CD4-positive, alpha-beta T cell (primary cell): ENCODE data around the gene ARHGAP10. TPM values are rescaled to one million over a fixed set of nuclear protein-coding genes. Genes with fewer than 3 reads are reported as not detected.

ENCODE experiments used
- ATAC-seq: fragments of 200-7000 bp; cut with Tn5 transposase; one replicate; pipeline ENCODE4 v1.10.0; 2022; ENCODE audit warnings: mild to moderate bottlenecking; ENCODE audit not compliant: poor library complexity
- CTCF ChIA-PET: fragments of 350-600 bp; sonication (Branson Sonifier 250); formaldehyde crosslinking; loops from one replicate; lab custom pipeline; 2021; ENCODE audit warnings: antibody characterized with exemption, inconsistent platforms; lab: Charles Lee
- POLR2A ChIA-PET: fragments of 350-600 bp; sonication (Branson Sonifier 250); formaldehyde crosslinking; loops from one replicate; lab custom pipeline; 2021; ENCODE audit warnings: antibody characterized with exemption, inconsistent platforms; lab: Charles Lee
- DNase-seq, 14 experiments: peaks; one replicate each; pipeline ENCODE4 v3.0.0-alpha.2; 2013 to 2020; ENCODE audit warnings: mixed read lengths in 2 of 14
- H3K27ac ChIP-seq, 2 donors: one replicate each; pipeline versions ENCODE4 v1.5.1 to v1.7.0; 2013; ENCODE audit warnings: low read length in 2 of 2, low read depth in 1 of 2, mild to moderate bottlenecking in 1 of 2
- H3K27me3 ChIP-seq, 2 experiments: 1 replicate in 1 of 2; 2 replicates in 1 of 2; pipeline versions ENCODE4 v1.6.1 to v1.7.0; 2013; ENCODE audit warnings: low read length in 2 of 2, control low read depth in 1 of 2, mild to moderate bottlenecking in 1 of 2, moderate library complexity in 1 of 2; ENCODE audit not compliant: insufficient read depth in 2 of 2, control insufficient read depth in 1 of 2
- H3K36me3 ChIP-seq: one replicate; pipeline ENCODE4 v1.6.1; 2013; ENCODE audit warnings: low read length, control low read depth; ENCODE audit not compliant: insufficient read depth
- H3K4me1 ChIP-seq: one replicate; pipeline ENCODE4 v1.6.1; 2013; ENCODE audit warnings: low read length, control low read depth; ENCODE audit not compliant: insufficient read depth
- H3K4me3 ChIP-seq: one replicate; pipeline ENCODE4 v1.5.1; 2013; ENCODE audit warnings: mild to moderate bottlenecking, low read length, moderate library complexity
- H3K9me3 ChIP-seq, 2 experiments: 1 replicate in 1 of 2; 2 replicates in 1 of 2; pipeline versions ENCODE4 v1.6.1 to v1.7.0; 2013; ENCODE audit warnings: low read length in 2 of 2, mild to moderate bottlenecking in 2 of 2, control low read depth in 1 of 2, moderate library complexity in 1 of 2; ENCODE audit not compliant: control insufficient read depth in 1 of 2, insufficient read depth in 1 of 2
- H3K27ac Mint-ChIP-seq: one replicate; pipeline ENCODE4 v1.8.0; 2020; ENCODE audit warnings: mixed read lengths
- H3K27me3 Mint-ChIP-seq: one replicate; pipeline ENCODE4 v1.8.0; 2021; ENCODE audit warnings: mixed read lengths
- H3K36me3 Mint-ChIP-seq: one replicate; pipeline ENCODE4 v1.8.0; 2021; ENCODE audit warnings: low read depth, mixed read lengths
- H3K4me1 Mint-ChIP-seq: one replicate; pipeline ENCODE4 v1.8.0; 2021; ENCODE audit warnings: low read depth, mixed read lengths
- H3K4me3 Mint-ChIP-seq: one replicate; pipeline ENCODE4 v1.8.0; 2020; ENCODE audit warnings: mild to moderate bottlenecking, mixed read lengths
- H3K9me3 Mint-ChIP-seq: one replicate; pipeline ENCODE4 v1.8.0; 2020; ENCODE audit warnings: mixed read lengths
- intact Hi-C, 2 experiments: fragments of 100-400 bp; cut with DNase I in 1 of 2; cut with micrococcal nuclease in 1 of 2; formaldehyde crosslinking; loops; one replicate each; pipeline versions ENCODE4 v1.15.1 to v1.9.0; 2023 to 2025; cut with DNase I, micrococcal nuclease
- total RNA-seq, 174 experiments: library from RNA in 2 of 174; stranded (reverse) in 2 of 174; gene quantifications; one replicate each; pipeline ENCODE4 v1.2.3 and lab custom pipeline; 2021 to 2026
- TF ChIP-seq, protein P1 (sequence below): fragments of 200-600 bp; IDR thresholded peaks from one replicate; pipeline ENCODE4 v1.8.0; 2022; ENCODE audit warnings: antibody characterized with exemption, mild to moderate bottlenecking

ARHGAP10 gene
- total RNA-seq, 2 experiments from 2014 or later = 5.6 to 5.7 TPM

DNA sequence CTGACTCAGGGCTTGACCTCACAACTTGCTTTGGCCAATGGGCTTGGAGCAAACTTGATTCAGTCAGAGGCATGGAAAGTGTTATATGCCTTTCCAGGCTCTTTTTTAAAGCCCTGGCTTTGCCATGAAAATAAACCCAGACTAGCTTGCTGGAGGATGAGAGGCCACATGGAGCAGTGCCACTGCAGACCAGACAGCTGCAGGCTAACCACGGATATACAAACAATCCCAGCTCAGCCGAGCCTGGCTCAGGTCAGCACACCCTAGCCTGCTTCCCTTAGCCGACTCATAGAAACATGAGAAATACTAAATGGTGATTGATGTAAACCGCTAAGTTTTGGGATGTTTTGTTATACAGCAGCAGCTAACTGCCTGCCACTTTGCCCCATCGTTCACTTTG lies 345.1 kb downstream of the ARHGAP10 start:
- H3K4me3 Mint-ChIP-seq = no peak overlapping the region
- H3K27me3 Mint-ChIP-seq = no peaks in the 10 kb centered on the region
- Histone ChIP-seq H3K9me3 (peaks cover 41 to 54% of the 10 kb centered on the region in 2 experiments), H3K36me3 (peaks cover 39% of the 10 kb centered on the region), H3K4me3 (no peak overlapping the region), H3K4me1 (no peaks in the 10 kb centered on the region), H3K27me3 (no peaks in the 10 kb centered on the region), H3K27ac (no peak overlapping the region)
- no peak overlapping the region for H3K27ac Mint-ChIP-seq
- H3K36me3 Mint-ChIP-seq = peaks cover 97% of the 10 kb centered on the region
- CTCF ChIA-PET = no interaction called here
- peaks cover 2% of the 10 kb centered on the region for H3K9me3 Mint-ChIP-seq
- TF ChIP-seq, protein P1, sequence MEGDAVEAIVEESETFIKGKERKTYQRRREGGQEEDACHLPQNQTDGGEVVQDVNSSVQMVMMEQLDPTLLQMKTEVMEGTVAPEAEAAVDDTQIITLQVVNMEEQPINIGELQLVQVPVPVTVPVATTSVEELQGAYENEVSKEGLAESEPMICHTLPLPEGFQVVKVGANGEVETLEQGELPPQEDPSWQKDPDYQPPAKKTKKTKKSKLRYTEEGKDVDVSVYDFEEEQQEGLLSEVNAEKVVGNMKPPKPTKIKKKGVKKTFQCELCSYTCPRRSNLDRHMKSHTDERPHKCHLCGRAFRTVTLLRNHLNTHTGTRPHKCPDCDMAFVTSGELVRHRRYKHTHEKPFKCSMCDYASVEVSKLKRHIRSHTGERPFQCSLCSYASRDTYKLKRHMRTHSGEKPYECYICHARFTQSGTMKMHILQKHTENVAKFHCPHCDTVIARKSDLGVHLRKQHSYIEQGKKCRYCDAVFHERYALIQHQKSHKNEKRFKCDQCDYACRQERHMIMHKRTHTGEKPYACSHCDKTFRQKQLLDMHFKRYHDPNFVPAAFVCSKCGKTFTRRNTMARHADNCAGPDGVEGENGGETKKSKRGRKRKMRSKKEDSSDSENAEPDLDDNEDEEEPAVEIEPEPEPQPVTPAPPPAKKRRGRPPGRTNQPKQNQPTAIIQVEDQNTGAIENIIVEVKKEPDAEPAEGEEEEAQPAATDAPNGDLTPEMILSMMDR = no peak
- intact Hi-C loops = no loop called here
- no peak for DNase-seq
- no peaks in the 10 kb centered on the region for H3K4me1 Mint-ChIP-seq
- ATAC-seq = no peak
- POLR2A ChIA-PET = no interaction called here

DNA sequence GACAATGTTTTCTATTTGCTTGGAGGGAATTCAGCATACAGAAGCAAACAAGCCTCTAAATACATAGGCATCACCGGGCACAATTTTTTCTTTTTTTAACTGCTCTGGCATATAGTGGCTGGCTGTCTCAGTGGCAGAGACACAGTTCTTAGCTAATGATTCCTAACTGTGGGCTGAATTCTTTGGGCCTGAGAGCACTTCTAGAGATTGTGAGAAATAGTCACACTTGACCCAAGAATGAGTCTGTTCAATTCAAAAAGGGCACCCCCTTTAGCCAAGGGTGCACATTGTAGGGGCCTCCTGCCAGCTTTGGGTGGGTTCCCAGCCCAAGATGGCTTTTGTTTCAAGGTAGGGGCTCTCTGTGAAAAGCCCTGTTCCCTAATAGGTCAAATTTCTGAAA lies 345.7 kb downstream of the ARHGAP10 start:
- POLR2A ChIA-PET = no interaction called here
- ATAC-seq = no peak
- Mint-ChIP-seq H3K4me1 (no peaks in the 10 kb centered on the region), H3K36me3 (peaks cover 97% of the 10 kb centered on the region), H3K27me3 (no peaks in the 10 kb centered on the region), H3K4me3 (no peak overlapping the region), H3K27ac (no peak overlapping the region), H3K9me3 (peaks cover 2% of the 10 kb centered on the region)
- Histone ChIP-seq H3K9me3 (peaks cover 41 to 48% of the 10 kb centered on the region in 2 experiments), H3K36me3 (peaks cover 35% of the 10 kb centered on the region), H3K4me1 (no peaks in the 10 kb centered on the region), H3K27ac (no peak overlapping the region), H3K27me3 (no peaks in the 10 kb centered on the region), H3K4me3 (no peak overlapping the region)
- TF ChIP-seq, protein P1 = no peak
- no peak for DNase-seq
- CTCF ChIA-PET = no interaction called here
- intact Hi-C loops = no loop called here

DNA sequence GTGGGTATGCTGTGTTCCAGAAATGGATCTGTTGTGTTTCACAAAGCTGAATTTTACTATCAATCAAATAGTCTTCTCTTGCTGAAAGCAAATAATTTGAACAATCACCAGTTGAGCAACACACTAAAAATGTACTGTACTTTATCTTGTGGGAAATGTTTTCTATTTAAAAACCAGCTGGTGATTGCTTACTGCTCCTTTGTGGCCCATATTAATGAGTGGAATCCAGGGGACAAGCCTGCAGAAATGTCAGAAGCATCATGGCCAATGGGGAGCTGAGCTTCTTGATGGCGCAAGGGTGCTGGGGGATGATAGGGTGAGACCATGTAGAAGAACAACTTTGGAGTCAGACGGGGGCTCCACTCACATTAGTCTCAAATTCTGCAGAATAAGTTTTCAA lies 346.2 kb downstream of the ARHGAP10 start:
- Mint-ChIP-seq H3K36me3 (peaks cover 96% of the 10 kb centered on the region), H3K9me3 (peaks cover 2% of the 10 kb centered on the region), H3K27me3 (no peaks in the 10 kb centered on the region), H3K4me1 (no peaks in the 10 kb centered on the region), H3K27ac (no peak overlapping the region), H3K4me3 (no peak overlapping the region)
- Histone ChIP-seq H3K9me3 (peaks cover 41 to 43% of the 10 kb centered on the region in 2 experiments), H3K27ac (no peak overlapping the region), H3K27me3 (no peaks in the 10 kb centered on the region), H3K36me3 (peaks cover 32% of the 10 kb centered on the region), H3K4me1 (no peaks in the 10 kb centered on the region), H3K4me3 (no peak overlapping the region)
- no peak for DNase-seq
- CTCF ChIA-PET = no interaction called here
- ATAC-seq = no peak
- POLR2A ChIA-PET = no interaction called here
- intact Hi-C loops = no loop called here
- TF ChIP-seq, protein P1 = no peak
